HG02642 (cell line): Measurements from ENCODE around the gene KIR3DL1.
"Not testable (repeated sequence)": the region's sequence is repeated elsewhere in the genome, so short reads cannot be mapped to it uniquely, and the experiment has no call there.

Source experiments
- ATAC-seq: cut with Tn5 transposase; IDR thresholded peaks from one replicate; pipeline ENCODE4 v1.9.1; 2021; ENCODE audit warnings: mild to moderate bottlenecking; ENCODE audit not compliant: unreplicated experiment, poor library complexity

Gene KIR3DL1

GRCh38 chr19:54816251-54816650, at the start of gene KIR3DL1:
Gene KIR3DL1, plus strand, starts transcription at chr19:54816468.
- not testable (repeated sequence) for ATAC-seq

- not testable (repeated sequence) for ATAC-seq
Observed at GRCh38 chr19:54769646-54770045, 46.6 kb upstream of the KIR3DL1 start, which contains the start of gene KIR2DL1. Gene KIR2DL1, plus strand, starts transcription at chr19:54769793. Its CDS starts 58 bp downstream, at chr19:54769851.

GRCh38 chr19:54770511-54770910, 45.8 kb upstream of the KIR3DL1 start:
- ATAC-seq, result not testable (repeated sequence)

- ATAC-seq, result not testable (repeated sequence)
Observed at GRCh38 chr19:54771018-54771960, 45.0 kb upstream of the KIR3DL1 start.

- ATAC-seq, result not testable (repeated sequence)
Observed at GRCh38 chr19:54772666-54773065, 43.6 kb upstream of the KIR3DL1 start.

- ATAC-seq, result not testable (repeated sequence)
Observed at GRCh38 chr19:54775095-54775815, 41.0 kb upstream of the KIR3DL1 start.

- not testable (repeated sequence) for ATAC-seq
Observed at GRCh38 chr19:54775830-54776229, 40.4 kb upstream of the KIR3DL1 start.

- ATAC-seq, result not testable (repeated sequence)
Observed at GRCh38 chr19:54777851-54778250, 38.4 kb upstream of the KIR3DL1 start.

GRCh38 chr19:54778896-54779295, 37.4 kb upstream of the KIR3DL1 start:
- ATAC-seq, result not testable (repeated sequence)

GRCh38 chr19:54782916-54783315, 33.4 kb upstream of the KIR3DL1 start:
- ATAC-seq, result not testable (repeated sequence)

- not testable (repeated sequence) for ATAC-seq
Observed at GRCh38 chr19:54786091-54786723, 30.1 kb upstream of the KIR3DL1 start.

- not testable (repeated sequence) for ATAC-seq
Observed at GRCh38 chr19:54788154-54788553, 28.1 kb upstream of the KIR3DL1 start.

- ATAC-seq, result no peak
Observed at GRCh38 chr19:54790711-54791110, 25.6 kb upstream of the KIR3DL1 start.

- ATAC-seq, result no peak
Observed at GRCh38 chr19:54791476-54791875, 24.8 kb upstream of the KIR3DL1 start.

GRCh38 chr19:54792814-54793213, 23.5 kb upstream of the KIR3DL1 start:
- no peak for ATAC-seq

GRCh38 chr19:54795758-54796157, 20.5 kb upstream of the KIR3DL1 start:
- no peak for ATAC-seq

- no peak for ATAC-seq
Observed at GRCh38 chr19:54803410-54803809, 12.9 kb upstream of the KIR3DL1 start, which contains the start of gene KIR2DL4. Gene KIR2DL4, plus strand, starts transcription at chr19:54803610. Its CDS starts 42 bp downstream, at chr19:54803652.

GRCh38 chr19:54804101-54804500, 12.2 kb upstream of the KIR3DL1 start:
- ATAC-seq, result no peak

- no peak for ATAC-seq
Observed at GRCh38 chr19:54804571-54804970, 11.7 kb upstream of the KIR3DL1 start.
